Globus pallidus (tissue), 1 donor: Measurements from ENCODE around the gene HSPA12A.
A peak's percentile ranks its signal among the peaks of the same experiment; 100 is the strongest.

Experiments
- DNase-seq: peaks from one replicate; pipeline ENCODE4 v3.0.0-alpha.2; 2015; ENCODE audit warnings: low spot score

HSPA12A gene

DNA sequence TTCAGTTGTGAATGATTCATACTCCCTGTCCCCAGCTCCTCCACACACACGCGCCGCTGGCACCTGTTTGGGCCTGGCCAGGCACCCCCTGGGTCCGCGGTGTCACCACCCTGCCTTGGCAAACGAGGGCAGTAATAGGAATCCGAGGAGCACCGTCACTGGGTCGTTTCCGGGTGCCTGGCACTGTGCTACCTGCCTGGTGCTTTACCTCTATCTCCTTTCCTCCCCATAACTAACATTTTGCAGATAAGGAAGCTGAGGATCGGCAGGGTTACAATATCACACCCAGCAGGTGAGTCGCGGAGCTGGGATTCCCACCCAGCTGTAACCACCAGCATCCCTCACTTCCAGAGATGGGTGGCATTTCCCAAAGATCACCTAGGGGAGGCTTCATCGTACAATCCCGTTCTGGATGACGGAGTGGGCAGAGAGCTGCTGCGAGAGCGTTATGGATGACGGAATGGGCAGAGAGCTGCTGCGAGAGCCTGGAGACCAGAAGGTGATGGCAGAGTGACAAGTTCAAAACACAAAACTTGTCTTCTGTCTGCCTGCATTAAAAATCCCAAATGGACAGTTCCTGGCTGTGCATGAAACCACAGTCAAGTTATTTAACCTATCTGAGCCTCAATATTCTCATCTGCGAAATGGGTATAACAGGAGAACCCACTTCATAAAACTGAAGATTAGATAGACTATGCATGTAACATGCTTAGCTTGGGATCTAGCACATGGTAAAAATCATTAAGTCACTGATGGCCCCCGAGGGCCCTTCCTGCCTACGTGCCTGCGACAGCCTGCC, 1.1 kb upstream of the HSPA12A start:
- no peak for DNase-seq

DNA sequence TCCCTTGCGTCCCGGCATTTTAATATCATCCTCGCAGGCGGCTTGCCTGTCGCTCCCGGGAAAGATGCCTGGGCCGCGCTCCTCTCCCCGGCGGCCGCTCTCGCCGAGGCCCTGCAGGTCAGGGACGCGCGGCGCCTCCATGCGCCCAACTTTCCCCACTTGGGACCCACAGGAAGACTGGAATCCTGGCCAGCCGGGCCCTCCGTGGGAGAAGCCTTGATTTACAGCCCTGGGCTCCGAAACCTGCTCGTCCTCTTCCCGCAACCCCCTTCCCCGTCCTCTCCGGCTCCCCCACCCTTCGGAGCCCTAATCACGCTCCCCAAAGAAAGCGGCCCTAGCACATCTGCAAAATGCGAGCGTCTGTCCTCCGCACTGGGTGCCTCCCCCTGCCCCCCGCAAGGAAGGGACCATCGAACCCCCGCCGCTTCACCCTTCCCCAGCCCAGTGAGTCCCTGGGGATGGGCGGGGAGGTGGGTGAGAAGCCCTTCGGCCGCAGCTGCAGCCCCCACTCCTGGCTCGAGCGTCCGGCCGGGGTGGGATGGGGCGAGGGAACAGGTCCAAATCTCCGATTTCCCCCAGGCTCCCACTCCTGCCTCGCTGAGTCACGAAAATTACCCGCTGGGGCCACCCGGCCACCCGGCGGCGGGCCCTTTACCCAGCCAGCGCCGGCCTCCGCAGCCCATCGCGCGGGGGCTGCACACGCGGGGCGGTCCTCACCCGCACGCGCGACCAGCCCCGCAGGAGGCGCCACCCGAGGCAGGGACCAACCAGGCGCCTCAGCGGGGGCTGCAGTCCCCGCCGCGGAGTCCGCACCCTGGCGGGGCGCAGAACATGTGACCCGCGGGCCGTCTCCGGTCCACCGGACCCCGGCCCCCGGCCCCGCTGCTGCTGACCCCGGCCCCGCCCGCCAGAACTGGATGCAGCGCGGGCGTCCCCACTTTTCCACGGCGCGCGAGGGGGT, 695 bp downstream of the HSPA12A start:
- peak; percentile 28 for DNase-seq

DNA sequence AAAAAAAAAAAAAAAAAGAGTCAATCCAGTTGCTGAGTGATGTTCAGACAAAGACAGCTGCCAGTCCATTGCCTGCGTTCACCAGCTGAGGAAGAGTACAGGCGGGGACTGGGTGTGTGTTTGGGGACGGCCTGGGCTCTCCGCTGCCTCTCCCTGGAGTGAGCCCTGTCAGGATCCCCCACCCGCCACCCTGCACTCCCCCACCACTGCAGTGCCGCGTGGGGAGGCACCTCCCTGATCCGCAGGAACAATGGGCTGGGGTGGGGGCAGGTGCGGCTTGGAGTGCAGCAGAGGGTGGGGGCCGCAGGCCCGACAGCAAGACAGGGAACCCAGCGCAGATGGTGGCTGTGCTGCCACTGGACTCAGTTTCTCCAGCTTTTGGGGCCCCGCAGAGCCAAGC, 1.4 kb downstream of the HSPA12A start:
- peak; percentile 28 for DNase-seq

DNA sequence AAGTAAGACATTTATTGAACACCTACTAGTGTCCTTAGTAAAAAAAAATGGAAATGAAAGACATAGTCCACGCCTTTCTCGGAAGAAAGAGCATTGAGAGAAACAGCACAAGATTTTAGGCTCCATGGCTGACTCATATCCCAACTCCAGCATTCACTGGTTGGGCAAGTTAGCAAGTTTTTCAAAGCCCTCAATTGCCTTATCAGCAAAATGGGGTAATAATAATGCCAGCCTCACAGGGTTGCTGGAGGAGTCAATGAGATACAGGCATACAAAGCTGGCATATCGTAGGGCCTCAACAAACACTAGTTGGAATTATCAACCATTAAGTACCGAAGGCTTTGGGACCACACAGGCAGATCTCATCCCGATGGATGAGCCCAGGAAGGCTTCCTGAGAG, 4.0 kb downstream of the HSPA12A start:
- no peak for DNase-seq

GRCh38 chr10:116737627-116738327, 4.6 kb downstream of the HSPA12A start:
- peak; percentile 47 for DNase-seq

GRCh38 chr10:116733566-116733965, 8.8 kb downstream of the HSPA12A start:
- DNase-seq, result no peak

DNA sequence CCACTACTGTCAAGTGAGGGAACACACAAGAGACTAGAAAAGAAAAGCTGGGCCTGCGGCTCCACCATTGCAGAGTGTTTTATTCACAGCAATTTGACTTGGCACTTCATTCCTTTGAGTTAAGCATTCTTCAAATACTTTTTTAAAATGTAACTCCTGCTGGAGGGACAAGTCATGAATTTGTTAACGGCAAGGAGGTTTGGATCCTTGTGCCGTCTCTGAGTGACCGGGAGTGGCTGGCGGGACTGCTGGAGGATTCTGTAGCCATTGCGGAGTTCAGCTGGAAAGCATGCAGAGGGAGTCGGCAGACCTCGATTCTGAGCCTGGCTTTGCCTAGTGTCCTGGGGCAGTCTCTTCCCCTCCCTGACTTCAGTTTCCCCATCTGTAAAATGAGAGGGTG, 9.8 kb downstream of the HSPA12A start:
- no peak for DNase-seq

DNA sequence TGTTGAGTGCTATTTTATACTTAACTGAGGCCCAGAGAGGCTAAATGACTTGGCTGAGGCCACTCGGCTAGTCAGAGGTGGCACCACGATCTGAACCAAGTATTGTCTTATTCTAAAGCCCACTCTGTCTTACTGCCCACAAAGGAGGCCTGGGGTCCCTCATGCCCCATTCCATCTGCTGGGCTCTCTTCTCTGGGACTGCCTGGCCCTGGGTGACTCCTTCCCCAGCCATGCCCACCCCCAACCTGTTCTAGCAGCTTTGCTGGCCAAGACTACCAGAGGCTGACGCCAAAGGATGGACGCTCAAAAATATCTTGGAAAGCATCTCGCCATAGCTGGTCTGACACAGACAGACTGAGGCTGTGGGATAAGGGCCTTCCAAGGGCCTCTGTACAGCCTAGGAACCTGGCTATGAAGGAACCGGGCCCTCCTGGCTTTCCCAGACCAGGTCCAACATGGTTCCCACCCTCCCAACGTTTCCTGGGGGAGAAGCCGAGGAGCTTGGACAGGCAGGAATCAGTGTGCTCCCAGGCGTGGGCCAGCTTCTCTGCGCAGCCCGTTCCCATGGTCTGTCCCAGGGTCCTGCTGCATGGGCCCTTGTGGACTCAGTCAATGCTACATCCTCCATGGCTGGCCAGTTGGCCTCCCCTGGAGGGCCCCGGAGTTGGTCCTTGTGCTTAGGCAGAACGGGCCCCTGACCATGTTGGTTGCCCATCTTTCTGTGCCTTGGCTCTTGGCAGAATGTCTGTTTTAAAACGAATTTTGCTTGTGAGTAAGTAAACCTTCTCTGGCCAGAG, 11.7 kb downstream of the HSPA12A start:
- DNase-seq, result no peak

DNA sequence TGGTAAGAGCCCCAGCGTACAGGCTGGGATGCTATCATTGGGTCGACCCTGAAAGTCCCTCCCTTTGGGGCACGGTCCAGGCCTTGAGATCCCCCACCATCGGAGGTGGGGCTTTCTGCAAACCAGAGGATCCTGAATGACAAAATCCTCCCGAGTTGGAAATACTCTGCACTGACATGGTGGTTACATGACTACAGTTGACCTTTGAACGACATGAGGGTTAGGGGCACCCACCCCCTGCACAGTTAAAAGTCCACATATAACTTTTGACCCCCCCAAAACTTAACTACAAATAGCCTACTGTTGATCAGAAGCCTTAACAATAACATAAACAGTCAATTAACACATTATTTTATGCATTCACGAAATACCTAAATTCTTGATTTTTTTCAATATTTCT, 13.1 kb downstream of the HSPA12A start:
- DNase-seq, result no peak

DNA sequence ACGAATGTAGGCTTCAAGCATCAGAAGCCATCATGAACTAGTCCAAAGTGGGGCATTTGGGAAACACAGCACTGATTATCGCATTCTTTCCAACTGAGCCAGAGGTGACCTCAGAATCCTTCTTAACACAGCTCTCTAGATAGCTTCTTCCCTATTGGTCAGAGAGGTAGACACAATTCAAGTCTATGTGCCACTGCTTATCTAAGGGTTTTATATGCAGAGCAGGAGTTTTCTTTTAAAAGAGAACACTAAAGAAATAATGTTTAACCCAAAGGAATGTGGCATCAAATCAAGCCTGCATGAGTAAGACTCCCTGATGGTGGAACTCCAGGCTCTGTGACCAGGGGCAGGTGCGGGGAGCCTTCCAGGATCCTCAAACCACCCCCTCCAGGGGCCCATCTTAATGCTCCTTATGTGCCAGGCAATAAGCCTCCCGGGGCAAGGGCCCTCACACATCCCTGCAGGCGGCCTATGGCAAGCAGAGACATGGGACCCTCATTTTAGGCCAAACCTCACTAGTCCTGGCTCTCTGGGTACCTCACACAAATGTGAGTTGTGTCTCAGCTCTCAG, 13.8 kb downstream of the HSPA12A start:
- DNase-seq, result no peak

GRCh38 chr10:116723428-116724281, 18.7 kb downstream of the HSPA12A start:
- no peak for DNase-seq

DNA sequence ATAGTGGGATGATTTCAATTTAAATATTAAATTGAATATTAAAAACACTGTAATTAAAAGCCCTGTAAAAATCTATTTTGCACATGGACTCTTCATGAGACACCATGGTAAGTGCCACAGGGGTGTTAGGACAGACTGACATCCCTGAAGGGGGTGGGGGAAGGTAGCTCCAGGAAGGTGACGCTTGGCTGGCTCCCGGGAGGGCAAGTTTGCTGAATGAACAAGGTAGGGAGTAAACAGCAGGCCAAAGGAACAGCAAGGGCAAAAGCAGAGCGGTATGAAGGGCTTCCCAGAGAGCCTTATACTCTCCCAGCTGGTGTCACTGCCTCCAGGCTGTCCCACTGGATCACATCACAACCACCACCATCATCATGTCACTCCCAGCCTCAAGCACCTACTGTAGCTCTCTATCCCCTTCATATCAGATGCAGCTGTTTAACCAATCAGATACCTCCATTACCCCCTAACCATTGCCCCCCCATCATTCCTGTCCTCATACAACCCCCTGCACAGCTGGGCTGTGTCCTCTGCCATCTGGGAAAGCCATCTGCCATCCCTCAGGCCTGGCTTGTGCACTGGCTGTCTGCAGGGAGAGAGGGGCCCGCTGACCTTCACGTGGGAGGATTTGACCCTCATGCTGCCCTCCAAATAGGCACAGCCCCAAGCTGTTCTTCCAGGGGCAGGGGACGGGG, 19.5 kb downstream of the HSPA12A start:
- DNase-seq, result no peak

DNA sequence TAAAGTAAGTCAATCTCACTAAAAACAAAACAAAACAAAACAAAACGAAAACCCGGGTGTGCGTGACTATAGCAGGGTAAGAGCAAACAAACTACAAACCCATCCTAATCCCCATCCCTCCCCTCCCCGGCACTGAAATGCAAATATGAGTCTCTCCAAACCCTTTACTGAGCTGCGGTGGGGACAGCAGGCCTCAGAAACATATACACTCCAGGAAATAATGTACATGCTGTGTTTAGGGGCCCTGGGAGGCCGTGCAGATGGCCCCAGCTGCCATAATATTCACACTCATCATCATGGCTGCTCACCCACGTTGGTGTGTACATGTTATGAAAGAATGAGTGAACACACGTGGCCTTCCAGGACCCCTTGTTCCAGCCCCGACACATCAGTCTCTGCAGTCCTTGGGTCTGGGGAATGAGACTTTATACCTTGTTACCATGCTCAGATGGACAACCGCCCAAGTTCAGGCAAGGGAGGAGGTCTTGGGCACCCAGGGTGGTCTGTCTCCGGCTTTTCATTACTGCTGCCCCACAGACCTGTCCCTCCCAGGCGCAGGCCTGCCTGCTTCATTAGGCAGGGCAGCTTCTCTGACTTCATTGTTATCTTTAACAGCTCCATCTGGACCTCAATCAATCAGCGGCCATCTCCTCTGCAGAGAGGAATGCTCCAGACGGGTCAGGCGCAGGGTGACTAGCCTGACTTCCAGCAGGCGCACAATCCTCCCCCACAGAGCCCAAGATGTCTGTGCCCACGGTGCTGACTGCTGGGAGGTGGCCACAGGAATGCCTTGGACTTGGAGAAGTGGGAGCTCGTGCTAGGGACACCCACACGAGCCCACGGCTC, 20.6 kb downstream of the HSPA12A start:
- no peak for DNase-seq

GRCh38 chr10:116720668-116721546, 21.5 kb downstream of the HSPA12A start:
- no peak for DNase-seq

GRCh38 chr10:116720241-116720643, 22.1 kb downstream of the HSPA12A start:
- no peak for DNase-seq

DNA sequence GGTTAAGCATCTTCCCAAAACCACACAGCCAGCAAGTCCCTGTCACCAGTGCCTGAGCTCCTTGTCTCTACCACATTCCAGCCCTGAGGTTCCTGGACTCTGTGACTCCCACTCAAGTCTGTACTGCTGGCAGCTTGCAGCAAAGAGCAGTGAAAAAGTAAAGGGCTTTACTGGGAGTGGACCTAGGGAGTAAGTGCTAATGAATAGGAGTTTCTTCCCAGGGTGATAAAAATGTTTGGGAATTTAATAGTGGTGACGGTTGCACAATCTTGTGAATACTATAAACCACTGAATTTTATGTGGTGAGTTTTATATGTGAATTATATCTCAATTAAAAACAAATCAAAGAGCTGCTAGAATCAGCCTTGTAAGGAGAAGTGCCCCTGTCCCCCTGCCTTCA, 22.6 kb downstream of the HSPA12A start:
- no peak for DNase-seq

DNA sequence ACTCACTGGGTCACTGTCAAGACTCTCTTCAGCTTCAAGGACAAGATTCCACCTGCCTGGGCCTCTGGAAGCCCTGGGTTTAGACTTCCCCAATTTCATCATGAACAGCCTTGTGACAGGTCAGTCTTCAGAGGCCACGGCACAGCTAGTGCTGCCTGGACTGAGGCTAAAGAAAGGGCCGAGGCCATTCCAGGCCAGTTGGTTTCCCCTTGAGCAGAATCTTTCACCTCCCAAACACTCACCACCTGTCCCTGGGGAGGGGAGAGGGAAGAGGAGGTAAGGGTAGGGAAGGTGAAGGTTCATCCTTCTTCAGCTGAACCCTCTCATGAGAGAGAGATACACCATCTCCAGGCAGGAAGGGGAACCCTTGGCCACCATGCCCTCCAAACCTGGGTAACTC, 24.3 kb downstream of the HSPA12A start:
- DNase-seq, result no peak

DNA sequence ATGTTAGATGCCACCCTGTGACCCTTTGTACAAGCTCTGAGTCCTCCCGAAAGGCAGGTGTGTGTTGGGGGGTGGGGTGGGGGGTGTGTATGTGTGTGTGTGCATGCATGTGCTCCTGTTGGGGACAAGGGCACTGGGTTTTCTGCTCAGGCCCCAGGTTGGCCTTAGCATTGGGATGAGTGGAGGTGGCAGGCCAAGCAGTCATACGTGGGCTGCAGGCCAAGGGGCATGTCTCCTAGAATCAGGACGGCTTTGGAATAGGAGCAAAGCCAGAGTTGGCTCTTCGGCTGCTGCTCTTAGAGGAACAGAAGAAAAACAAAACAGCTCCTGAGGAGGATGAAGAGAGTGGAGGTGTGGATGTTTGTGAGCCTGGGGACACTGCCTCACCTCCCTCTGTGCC, 26.0 kb downstream of the HSPA12A start:
- DNase-seq, result no peak
